ENCODE measurements around the gene SIGLEC1.

SIGLEC1 gene

GRCh38 chr20:3744806-3745685, 32.6 kb upstream of the SIGLEC1 start:
- DNase-seq (ENCODE audit: low read depth in 2 of 2), result no peak

DNA sequence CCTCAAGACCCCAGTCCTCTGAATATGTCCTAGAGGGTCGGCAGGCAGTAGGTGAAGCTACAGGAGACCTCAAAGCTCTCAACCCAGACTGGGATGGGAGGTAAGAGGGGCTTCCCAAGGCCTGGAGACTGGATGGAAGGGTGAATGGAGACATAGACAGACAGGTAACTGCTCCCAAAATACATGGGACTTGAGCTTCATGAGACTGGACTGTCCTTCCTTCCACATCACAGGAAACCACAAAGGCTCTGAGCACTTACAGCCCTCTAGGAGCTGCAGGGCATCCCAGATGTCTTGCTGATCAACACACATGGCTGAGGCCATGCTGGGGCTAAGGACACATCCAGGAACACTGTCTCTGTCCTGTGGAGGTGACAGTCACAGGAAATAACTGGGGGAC, 31.6 kb upstream of the SIGLEC1 start:
- DNase-seq (ENCODE audit: low read depth in 2 of 2), result no peak

GRCh38 chr20:3743251-3743650, 30.9 kb upstream of the SIGLEC1 start:
- no peak for DNase-seq (ENCODE audit: low read depth in 2 of 2)

- DNase-seq (ENCODE audit: low read depth in 2 of 2), result no peak
These were observed 29.5 kb upstream of the SIGLEC1 start for GRCh38 chr20:3741836-3742458.

DNA sequence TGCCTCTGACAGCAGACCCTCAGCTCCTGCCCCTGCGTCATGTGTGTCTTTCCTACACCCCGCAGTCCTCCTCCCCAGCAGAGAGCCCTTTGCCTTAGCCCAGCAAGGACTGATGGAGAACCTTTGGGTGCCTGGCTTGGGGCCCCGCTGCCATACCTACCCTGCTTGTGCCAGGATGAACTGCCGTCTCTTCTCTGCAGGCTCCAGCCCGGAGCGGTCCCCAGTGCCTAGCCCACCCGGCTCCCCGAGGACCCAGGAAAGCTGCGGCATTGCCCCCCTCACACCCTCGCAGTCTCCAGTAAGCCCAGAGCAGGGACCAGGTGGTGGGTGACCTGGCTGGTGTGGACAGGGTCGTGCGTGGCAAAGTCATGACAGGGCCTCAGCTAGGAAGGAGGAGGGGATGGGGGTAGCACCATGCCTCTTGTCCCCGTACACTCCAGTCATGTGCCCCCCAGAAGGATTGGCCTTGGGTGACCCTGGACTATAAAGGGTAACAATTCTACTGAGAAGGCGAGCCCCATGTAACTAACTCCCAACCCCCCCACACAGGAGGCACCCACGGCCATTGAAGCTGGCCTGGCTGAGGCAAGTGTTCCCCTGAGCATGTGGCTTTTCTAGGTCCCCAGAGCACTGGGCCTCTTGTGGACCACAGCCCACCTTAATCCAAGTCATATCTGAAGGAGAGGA, 28.4 kb upstream of the SIGLEC1 start:
- DNase-seq (ENCODE audit: low read depth in 2 of 2), result no peak

- no peak for DNase-seq (ENCODE audit: low read depth in 2 of 2)
These were observed 27.6 kb upstream of the SIGLEC1 start for GRCh38 chr20:3739926-3740451.

- DNase-seq (ENCODE audit: low read depth in 2 of 2), result no peak
These were observed 26.9 kb upstream of the SIGLEC1 start for GRCh38 chr20:3739054-3739925.

DNA sequence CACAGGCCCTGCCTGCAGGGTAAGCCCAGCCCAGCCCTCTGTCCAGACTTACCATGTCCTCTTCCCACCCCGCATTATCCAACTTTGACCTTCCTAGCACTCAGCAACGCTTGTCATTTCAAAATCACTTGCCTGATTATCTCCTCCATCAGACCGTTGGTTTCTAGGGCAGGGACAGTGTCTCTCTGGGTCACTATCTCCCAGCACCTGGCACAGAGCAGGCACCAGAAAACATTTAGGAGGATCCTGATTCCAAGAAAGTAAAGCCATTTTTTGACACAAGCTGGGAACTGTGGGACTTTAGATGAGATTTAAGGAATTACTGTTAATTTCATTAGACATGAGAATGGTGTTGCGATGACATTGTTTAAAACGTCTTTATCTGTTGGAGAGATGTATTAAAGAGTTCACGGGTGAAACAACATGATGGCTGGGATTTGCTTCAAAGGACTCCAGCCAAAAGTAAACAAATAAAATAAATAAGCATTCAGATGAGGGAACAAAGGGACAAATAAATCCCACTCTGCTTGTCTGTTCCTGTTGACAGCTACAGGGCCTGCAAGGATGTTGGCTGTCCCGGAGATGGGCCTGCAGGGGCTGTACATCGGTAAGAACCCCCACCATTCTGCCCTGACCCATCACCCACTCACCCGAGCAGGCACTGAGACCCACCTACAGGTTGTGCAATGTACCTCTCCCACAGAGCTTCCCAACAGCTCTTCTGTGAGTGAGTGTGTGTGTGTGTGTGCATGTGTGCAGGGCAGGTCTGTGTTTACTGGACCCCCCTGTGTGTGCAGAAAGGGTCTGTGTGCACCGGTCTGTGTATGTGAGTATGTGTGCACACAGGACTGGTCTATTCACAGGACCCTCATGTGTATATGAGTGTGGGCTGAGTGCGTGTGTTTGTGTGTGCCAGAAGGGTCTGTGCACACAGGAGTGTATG, 26.0 kb upstream of the SIGLEC1 start:
- no peak for DNase-seq (ENCODE audit: low read depth in 2 of 2)

DNA sequence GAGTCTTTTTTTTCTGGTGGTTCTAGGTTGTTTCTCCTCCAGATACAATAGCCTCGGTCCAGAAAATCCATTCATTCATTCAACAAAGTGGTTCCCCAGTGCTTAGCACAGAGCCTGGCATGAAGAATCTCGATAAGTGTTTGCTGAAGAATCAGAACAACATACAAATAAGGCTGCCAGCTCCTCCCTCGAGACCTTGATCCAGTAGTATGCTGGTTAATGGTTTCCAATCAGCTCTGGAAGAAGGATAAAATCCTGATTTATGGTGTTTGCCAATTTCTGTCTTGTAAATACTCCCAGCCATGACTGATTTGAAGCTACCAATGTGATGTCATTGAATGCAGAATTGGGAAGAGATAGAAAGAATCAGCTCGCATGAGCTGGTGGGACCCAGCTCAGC, 23.4 kb upstream of the SIGLEC1 start:
- DNase-seq (ENCODE audit: low read depth in 2 of 2), result no peak

GRCh38 chr20:3734111-3734843, 21.9 kb upstream of the SIGLEC1 start:
- DNase-seq (ENCODE audit: low read depth in 2 of 2), result no peak

DNA sequence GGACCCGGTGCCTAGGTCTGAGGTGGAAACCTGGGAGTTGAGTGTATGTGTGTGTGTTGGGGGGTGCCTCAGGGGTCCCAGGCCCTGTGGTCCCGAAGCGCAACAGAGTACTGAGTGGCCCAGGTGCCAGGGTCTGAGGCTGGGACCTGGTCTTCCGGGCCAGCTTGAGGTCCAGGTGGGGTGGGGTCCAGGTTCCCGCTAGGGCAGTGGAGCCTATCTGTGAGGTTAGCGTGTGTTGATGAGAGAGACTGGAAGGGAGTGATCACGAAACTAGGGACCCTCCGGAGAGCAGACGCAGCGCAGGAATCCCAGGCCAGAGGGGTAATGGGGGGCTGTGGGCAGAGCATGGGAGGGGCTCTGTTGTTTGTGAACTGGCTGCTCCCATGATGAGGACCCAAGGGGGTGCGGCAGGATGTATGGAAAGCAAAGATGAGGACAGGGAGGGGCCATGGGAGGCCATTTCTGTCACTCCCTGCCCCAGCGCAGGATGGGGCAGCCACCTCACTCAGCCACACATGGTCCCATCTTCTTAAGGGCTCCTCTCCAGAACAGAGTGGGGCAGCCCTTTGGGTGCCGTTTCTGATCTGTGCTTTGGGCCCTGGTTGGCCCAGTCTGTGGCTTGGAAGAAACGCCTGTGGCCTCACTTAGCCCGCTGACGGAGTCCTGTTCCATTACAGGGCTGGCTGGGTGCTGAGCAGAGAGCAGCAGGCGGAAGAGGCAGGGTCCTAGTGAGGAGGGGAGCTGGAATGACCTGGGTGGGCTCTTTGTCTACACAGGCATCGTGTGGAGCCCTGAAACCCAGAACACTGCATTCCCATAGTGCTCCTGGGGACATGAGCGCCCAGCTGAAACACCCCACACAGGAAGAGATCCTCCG, 21.0 kb upstream of the SIGLEC1 start:
- DNase-seq (ENCODE audit: low read depth in 2 of 2), result no peak

DNA sequence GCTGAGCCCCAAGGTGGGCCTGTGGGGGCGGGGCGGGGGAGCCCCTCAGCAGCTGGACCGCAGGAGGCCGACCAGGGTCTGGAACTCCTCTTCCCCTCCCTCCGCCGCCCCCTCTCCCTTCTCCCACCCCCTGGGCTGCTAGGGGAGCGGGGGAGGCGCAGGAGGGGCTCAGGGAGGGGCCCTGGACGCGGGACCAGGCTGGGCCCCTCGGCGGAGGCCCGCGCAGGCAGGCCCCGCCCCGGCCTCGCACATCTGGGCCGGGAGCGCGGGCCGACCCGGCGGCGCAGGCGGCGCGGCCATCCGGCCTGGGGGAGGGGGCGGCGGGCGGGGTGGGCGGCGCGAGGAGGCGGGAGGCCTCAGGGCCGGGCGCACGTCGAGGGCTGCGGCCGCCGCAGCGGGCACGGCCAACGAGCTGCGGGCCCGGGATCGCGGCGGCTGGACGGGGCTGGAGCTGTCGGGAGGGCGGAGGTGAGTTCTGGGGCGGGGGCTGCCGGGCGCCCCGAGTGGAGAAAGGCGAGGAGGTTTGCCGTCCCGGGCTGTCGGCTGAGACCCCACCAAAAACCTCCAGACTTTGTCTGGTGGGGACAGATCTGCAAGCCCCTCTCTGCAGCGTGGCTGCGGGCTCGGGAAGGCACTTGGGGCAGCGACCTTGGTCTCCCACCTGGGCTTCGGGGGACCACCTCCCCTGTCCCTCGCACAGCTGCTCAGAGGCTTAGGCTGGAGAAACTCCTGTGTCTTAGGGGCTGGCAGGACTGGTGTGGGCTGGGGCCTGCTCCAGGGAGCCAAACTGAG, 20.1 kb upstream of the SIGLEC1 start, which contains the start of gene HSPA12B:
HSPA12B (plus strand) TSS at position 359 of the 792 bp plus-strand sequence. CDS start 5,990 bp downstream, outside the sequence.
- DNase-seq (ENCODE audit: low read depth in 2 of 2), result no peak

GRCh38 chr20:3731944-3732326, 19.5 kb upstream of the SIGLEC1 start:
- no peak for DNase-seq (ENCODE audit: low read depth in 2 of 2)

DNA sequence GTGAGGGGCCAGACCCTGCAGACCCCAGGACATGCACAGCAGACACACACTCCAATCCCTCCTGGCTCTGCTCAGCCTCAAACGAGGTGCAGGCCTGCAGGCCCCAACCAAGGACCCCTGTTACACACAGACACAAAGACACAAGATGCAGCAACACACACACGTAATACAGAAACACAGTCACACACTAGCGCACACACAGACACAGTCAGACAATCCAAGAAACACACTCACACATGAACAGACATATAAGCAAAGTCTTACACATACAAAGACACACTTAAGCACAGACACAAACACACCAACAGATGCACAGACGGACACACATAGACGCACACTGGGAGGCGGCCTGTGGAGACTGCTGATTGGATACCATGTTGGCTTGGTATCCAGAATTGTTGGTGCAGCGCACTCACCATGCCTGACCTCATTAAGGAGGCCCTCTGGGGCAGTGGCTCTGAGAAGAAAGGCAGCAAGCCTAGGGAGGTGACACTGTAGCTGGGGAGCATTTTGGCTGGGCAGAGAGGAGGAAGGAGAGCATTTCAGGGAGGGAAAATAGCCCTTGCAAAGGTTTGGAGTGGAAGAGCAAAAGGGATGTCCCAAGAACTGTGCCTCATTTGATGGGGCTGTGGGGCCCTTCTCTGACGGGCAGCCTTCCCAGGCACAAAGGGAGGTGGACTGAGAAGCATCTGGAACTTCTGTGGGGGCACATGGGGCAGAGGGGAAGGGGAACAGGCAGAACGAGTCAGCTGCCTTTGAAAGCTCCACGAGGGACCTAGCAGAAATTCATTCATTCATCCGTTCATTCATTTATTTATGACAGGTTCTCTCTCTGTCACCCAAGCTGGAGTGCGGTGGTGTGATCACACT, 18.6 kb upstream of the SIGLEC1 start:
- DNase-seq (ENCODE audit: low read depth in 2 of 2), result no peak

GRCh38 chr20:3729811-3730540, 17.6 kb upstream of the SIGLEC1 start:
- DNase-seq (ENCODE audit: low read depth in 2 of 2), result no peak

- DNase-seq (ENCODE audit: low read depth in 2 of 2), result no peak
These were observed 17.0 kb upstream of the SIGLEC1 start for GRCh38 chr20:3729378-3729777.
